NCI-H510A (cell line): ENCODE data around the gene APOL6.
"Not testable (repeated sequence)": the region's sequence is repeated elsewhere in the genome, so short reads cannot be mapped to it uniquely, and the experiment has no call there.

Source experiments
- DNase-seq: peaks from one replicate; lab custom pipeline; 2025; lab: John Stamatoyannopoulos, UW

Gene APOL6

DNA sequence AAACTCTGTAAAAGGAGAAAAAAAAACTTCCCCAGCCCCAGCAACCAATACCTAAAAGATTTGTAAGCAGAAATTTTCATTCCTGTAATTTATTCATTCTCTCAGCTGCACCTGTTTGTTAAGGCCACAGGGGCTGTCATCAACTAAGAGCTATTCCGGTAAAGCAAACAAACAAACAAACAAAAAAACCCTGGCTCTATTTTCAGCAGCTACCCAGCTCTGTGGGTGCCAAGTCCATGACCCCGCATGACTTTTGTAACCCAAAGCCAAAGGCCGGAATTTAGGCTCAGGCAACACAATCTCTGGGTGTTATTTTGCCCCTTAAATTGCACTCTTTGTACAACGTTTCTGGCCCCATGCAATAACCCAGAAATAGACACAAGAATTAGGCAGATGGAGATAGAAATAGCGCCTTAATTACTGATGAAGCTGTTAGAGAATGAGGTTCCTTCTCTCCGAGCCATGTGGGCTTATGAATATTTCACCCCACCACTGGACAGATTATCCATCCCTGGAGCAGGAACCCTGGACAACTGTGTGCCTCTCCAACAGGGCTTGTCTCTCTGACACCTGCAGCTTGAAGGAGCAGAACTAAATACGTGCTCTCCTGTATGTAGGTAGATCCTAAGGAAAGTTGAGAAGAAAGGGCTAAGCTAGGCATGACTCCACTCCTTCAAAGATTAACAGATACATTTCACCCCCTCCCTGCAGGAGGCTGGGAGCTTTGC, 29.4 kb downstream of the APOL6 start:
- DNase-seq: no peak

DNA sequence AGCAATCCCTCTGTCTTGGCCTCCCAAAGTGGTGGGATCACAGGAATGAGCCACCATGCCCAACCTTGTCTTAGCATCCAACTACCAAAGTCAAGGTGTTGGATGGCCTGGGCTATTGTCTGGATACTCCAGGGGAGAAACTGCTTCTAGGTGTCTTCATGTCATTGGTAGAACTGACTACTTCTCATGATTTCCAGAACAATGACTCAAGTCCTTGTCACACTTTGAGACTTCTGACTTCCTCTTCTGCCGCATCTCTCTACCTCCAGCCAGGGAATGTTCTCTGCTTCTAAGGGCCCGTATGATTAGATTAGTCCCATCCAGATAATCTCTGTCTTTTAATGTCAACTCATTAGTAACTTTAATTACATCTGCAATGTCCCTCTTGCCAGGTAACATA, 30.6 kb downstream of the APOL6 start:
- no peak for DNase-seq

DNA sequence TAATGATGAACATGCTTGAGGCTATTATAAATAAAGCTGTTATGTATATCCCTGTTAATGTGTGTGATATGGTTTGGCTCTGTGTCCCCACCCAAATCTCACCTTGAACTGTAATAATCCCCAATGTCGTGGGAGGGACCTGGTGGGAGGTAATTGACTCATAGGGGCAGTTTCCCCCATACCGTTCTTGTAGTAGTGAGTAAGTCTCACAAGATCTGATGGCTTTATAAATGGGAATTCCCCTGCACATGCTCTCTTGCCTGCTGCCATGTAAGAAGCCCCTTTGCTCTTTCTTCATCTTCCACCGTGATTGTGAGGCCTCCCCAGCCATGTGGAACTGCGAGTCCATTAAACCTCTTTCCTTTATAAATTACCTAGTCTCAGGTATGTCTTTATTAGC, 31.2 kb downstream of the APOL6 start:
- not testable (repeated sequence) for DNase-seq

DNA sequence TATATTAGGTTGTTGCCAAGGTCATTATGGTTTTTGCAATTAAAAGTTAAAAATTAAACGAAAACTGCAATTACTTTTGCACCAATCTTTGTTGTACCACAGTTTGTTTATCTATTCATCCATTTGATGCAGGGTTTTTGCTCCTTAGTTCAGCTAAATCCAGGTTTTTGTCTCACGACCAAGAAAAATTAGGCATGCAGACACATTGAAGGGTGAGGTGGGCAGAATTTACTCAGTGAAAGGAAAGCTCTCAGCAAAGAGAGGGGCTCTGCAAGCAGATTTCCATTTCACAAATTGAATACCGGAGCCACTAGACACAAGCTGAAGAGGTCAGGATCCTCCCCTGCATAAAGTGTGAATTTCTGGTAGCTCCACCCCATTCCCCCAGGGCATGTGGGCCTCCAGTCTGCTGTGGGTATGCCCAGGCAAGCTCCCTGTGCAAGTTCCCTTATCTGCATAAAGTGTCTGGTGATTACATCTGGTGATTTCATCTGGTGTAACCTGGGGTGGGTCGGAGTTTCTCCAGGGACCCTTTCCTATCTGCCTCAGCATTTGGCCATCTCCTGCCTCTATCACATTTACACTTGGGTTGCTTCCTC, 33.3 kb downstream of the APOL6 start:
- DNase-seq: no peak

DNA sequence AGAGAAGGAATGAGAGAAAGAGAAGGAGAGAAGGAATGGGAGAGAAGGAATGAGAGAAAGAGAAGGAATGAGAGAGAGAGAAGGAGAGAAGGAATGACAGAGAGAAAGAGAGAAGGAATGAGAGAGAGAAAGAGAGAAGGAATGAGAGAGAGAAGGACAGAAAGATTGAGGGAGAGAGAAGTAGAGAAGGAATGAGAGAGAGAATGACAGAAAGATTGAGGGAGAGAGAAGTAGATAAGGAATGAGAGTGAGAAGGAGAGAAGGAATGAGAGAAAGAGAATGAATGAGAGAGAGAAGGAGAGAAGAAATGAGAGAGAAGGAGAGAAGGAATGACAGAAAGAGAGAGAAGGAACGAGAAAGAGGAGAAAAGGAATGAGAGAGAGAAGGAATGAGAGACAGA, 35.3 kb downstream of the APOL6 start:
- DNase-seq: no peak

DNA sequence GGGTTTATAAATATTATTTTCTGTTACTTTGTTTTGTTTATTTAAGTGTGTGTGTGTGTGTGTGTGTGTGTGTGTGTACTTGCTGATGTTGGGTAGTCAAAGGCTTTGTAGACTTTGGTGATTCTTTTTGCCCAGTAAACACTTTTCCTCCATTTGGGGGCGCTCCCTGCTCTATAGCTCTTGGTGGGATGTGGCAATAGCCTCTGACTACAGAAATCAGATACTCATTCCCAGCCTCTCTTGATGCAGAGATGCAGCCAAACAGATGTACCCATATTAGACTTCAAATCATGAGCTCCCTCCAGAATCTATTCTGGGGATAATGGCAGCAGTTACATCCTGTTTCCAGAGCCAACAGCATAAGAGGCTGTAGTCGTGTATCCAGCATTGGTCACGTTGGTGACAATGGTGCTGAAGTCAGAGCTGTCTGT, 36.0 kb downstream of the APOL6 start:
- DNase-seq: no peak

DNA sequence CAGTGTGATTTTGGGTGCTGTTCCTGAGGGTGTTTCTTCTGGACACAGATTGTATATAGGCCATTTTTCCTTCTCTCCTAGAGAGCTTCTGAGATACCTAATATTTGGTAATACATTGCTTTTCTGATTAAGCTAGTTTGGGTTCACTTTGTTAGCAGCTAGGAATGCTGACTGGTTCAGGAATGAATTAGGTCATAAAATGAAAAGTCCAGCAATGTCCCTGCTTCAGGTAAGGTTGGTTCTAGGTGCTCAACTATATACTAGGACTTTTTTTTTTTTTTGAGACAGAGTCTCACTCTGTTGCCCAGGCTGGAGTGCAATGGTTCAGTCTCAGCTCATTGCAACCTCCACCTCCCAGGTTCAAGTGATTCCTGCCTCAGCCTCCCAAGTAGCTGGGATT, 36.5 kb downstream of the APOL6 start:
- no peak for DNase-seq

DNA sequence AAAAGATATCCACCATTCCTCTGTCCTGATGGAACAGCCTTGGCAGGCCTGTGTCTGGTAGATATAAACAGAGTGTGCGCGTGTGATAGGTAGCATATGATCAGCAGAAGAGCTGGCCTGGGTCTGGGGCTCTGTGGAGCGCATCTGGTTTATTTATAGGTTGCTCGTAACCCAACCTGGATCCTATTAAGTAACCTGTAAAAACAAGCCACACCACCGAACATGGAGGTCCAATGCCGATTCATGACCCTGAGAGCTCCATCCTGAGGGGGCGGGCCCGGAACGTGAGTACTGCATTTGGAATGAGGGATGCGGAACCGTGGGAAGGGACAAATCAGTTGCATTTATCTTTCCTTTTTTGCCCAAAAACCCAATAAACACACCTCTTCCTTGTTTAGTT, 37.5 kb downstream of the APOL6 start:
- DNase-seq: no peak

DNA sequence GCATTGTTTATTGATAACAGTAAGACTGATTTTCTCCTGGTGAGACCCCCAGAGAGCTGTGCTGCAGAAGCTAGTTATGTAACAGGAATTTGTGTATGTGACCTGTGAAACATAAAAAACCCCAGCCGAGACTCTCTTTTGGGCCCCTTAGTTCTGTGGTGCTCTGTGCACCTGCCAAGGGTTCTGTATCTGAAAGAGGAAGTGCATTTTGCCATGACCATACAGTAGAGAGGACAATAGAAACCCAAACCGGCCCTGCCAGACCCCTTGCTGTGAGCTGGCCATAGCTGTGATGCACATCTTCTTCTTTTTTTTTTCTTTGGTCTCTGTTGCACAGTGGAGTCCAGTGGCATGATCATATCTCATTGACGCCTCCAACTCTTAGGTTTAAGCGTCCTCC, 38.1 kb downstream of the APOL6 start:
- no peak for DNase-seq

DNA sequence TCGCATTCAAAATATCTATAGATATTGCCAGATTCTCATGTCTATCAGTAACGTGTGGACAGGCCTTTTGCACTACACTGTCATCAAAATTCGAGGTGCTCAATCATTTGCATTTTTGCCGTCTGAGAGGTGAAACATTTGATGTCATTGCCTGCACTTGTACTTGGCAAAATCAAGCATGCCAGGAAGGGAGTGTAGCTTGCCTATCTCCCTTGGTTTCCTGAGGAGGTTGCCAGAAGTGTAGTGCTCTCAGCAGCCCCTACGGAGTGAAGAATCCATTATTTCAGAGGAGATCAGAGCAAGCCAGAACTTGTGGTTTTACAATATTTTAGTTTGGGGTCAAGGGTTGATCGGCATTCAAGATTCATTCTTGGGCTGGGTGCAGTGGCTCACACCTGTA, 39.2 kb downstream of the APOL6 start:
- DNase-seq: no peak

DNA sequence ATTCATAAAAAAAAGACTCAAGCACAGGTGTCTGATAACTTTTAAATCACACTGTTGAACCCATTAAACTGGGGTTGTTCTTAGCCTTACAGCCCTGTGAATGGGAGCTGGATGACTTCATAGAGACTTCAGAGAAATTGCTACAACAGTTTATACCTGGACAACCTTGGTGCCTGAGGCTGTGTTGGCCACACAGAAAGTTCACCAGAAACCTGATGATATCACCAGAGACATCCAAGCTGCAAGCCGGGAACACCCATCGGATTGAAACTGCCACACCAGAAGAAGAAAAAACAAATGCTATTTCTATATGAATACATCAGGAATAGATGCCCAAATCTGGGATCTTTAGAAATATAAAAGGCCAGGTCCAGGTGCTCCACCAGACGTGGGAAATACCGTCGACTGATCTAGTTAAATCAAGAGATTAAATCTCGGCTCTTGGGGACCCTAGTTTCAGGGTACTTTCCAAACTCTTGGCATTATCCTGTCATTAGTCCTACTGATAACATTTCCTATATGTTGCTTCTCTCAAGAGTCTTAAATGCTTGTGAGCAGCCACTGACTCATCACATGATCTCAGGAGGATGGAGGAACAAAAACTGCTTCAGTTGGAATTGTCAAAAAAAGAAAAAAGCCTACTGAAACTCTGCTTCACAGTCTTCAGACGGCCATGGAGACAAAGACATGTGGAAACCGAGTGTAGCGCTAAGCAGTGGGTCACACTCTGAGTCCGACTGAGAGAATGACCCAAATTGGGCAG, 40.8 kb downstream of the APOL6 start:
- no peak for DNase-seq

DNA sequence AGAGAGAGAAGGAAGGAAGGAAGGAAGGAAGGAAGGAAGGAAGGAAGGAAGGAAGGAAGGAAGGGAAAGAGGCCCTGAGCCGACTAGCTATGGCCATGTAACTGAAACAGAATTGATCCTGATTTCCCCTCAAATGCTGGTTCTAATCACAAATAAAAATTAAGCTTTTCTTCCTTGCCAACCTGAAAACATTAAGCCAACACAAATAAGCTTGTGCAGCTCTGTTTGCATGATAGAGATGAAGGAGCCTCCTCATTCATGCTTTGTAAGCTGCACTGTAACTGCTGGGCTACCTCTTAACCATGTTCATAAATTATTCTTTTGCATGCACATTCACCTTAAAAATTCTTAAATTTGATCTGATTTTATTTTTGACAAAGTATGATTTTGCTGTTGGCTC, 41.8 kb downstream of the APOL6 start:
- DNase-seq: no peak

DNA sequence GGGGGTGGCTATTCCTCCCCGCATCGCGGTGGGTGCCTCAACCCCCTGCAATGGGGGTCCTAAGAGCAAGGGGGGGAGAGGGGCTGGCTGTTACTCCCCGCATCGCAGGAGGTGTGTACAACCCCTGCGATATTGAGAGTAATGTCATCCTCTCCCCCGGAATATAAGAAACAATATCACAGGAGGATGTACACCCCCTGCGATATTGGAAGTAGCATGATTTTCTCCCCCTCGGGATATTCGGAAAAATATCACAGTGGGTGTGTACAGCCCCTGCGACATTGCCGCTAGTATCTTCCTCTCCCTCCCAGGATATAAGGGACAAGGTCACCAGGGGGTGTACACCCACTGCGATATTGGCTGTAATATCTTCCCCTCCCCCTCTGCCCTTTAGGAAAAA, 47.0 kb downstream of the APOL6 start:
- no peak for DNase-seq

DNA sequence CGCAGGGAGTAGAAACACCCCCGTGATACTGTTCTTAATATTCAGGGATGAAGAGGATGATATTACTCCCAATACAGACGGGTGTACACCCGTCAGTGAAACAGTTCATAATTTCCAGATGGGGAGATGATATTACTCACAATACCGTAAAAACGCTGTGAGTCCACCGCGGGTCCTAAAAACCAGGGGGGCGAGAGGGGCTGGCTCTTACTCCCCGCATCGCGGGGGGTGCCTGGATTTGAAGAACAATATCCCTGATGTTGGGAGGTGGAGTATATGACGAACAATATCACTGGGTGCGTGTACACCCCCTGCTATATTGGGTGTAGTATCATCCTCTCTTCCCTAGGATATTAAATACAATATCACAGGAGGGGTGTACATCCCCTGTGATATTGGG, 48.9 kb downstream of the APOL6 start:
- no peak for DNase-seq

DNA sequence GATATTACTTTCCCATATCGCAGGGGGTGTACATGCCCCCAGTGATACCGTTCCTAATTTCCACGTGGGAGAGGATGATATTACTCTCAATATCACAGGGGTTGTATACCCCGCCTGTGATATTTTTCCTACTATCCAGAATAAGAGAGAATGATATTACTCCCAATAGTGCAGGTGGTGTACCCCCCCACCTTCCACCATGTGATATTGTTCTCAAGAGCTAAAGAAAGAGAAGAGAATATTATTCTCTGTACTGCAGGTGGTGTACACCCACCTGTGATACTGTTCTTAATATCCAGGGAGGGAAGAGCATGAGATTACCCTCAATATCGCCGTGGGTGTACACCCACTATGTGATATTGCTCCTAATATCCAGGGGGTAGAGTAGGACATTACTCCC, 51.6 kb downstream of the APOL6 start:
- not testable (repeated sequence) for DNase-seq

DNA sequence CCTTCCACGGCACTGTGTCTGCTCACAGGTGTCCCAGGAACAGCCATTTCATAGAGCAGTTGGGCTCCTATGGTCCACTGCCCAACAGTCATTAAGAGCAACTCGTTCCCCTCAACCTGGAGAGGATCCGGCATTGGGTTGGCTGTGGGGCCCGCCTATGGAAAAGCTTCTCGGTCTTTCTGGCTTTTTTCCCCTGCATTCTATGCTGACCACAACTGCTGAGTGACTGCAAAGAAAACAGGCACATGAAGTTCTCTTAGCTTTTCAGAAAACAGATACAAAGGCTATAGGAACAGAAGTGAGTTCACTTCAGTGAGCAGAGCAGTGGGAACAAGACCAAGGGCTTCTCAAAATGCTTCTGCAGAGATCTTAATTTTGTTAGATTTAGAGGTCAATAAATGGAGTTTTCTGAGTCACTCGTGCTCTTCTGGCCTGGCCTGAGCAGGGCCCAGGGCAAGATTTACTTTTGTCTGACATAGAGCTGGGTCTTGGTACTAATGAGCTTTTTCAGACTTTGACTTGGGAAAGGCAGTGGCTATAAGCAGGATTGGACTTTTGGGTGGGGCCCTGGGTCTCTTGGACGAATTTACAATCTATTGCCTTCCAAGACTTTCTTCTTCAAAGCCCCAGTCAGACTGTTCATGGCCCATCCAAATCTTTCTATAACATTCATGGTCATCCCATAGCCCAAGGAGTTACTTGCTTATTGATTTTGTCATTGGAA, 55.8 kb downstream of the APOL6 start:
- no peak for DNase-seq

DNA sequence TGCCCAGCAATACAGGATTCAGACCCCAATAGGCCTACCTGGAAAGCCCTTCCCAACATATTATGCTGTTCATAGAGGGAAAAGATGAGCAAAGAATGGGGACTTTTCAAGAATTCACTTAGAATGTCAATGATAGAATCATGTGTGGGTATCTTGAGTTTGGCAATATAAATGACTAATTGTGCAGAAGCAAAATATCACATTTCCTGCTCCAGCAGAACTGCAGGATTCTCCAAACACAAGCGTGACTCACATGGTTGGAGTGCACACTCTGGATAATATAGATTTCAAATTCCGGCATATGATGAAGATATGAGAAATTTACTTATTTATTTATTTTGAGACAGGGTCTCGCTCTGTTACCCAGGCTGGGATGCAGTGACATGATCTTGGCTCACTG, 56.9 kb downstream of the APOL6 start:
- DNase-seq: no peak

DNA sequence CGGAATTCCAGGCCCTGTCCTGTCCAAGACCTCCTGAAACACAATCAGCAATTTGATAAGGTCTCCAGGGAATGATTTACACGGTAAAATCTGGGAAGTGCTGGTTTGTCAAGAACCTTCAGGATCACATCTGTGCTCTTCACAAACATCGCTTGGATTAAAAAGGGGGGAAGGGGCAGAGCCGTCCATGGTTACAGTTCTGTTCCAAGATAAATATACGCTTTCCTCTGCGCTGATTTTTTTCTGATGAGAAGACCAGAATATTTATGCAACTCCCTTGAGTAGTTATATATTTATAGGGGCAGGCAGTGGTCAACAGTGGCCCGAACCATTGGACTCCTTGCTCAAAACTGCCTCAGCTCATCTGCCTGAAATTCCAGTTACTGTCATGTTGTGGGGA, 60.2 kb downstream of the APOL6 start:
- DNase-seq: no peak

DNA sequence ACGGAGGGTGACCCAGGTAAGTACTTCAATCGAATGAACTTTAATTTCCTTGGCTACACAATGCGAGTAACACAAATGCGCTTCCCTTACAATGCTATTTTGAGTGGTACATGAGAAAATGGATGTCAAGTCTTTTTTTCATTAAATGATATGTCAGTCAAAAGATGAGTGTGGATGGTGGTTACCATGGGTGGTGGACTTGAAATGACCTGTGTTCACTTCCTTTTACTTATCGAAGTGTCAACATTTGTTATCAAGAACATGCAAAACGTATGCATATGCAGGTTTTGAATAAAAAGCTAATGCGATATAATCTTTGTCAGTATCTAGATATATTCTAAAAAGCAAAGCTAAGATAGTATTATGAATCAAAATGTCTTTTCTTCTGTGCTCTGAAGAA, 60.7 kb downstream of the APOL6 start:
- no peak for DNase-seq

DNA sequence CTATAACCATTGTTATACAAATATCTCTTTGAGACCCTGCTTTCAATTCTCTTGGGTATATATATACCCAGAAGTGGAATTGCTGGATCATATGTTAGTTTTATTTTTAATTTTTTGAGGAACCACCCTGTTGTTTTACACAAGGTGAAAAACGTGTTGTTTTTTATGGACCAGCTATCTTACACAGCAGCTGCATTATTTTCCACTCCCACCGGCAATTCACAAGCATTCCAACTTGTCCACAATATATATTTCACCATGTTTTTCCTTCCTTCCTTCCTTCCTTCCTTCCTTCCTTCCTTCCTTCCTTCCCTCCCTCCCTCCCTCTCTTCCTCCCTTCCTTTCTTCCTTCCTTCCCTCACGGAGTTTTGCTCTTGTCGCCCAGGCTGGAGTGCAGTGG, 63.1 kb downstream of the APOL6 start:
- DNase-seq: no peak

DNA sequence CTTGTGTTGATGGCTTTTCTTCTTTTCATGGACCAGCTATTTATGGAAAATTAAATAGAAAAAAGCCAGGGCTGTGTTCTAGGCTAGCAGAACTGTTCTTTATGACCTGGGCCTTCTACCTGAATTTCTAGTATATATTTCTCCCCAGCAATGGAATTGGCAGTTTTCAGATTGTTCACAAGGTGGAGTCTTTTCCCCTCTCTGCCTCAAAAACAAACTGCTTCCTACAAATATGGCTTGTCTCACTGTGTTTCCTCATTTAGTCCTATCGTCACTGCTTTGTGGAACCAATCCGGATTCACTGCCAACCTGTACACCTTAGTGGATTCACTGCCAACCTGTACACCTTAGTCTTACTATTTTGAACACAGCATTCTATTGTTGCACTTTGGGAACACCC, 64.4 kb downstream of the APOL6 start:
- no peak for DNase-seq

DNA sequence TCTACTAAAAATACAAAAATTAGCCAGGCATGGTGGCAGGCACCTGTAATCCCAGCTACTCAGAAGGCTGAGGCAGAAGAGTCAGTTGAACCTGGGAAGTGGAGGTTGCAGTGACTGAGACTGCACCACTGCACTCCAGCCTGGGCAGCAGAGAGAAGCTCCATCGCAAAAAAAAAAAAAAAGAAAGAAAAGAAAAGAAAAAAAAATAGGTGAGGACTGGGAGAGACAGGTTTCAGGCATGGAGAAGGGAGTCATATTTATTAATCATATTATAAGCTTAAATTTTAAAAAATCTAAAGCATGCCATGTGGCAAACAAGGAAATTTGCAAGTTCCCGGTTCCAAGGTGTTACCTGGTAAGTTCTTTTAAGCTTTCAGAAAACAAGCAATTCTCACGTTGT, 69.3 kb downstream of the APOL6 start, which contains the start of gene APOL5:
TSS of gene APOL5 (plus strand) at position 301 of the 400 bp plus-strand sequence. CDS start at position 301, 0 bp downstream.
- DNase-seq: no peak
